Measurements from ENCODE around the gene SNCAIP. TPM values are rescaled to one million over a fixed set of nuclear protein-coding genes. Genes with fewer than 3 reads are reported as not detected.

SNCAIP gene
- total RNA-seq, 4 donors from 2014 or later, result 0.57 to 12.4 (median 1.7) TPM

DNA sequence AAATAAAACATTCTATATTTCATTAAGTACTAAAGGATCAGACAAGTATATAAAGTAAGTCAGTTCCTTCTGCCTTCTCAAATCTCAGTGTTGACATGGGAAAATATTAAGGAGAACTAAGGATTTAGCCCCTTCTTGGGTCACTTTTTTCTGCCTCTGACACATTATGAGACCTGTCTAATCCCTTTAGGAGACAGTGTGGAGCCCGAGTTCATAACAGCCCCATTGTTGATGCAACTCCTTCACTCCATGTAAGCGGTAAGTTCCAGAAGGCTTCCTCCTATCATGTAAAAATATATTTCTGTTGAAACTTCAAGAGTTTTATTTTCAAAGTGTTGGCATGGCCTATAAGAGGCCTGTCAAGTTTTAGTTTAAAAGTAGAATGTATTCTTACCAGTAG, 152.2 kb downstream of the SNCAIP start:
- Histone ChIP-seq H3K4me3 (no peak overlapping the region), H3K9me3 (no peaks in the 10 kb centered on the region), H3K36me3 (no peaks in the 10 kb centered on the region), H3K4me1 (no peaks in the 10 kb centered on the region), H3K27me3 (no peaks in the 10 kb centered on the region), H3K27ac (no peak overlapping the region)
- no peak for TF ChIP-seq POLR2A (IDR thresholded peaks at IDR 0.05)
- TF ChIP-seq, protein P1, sequence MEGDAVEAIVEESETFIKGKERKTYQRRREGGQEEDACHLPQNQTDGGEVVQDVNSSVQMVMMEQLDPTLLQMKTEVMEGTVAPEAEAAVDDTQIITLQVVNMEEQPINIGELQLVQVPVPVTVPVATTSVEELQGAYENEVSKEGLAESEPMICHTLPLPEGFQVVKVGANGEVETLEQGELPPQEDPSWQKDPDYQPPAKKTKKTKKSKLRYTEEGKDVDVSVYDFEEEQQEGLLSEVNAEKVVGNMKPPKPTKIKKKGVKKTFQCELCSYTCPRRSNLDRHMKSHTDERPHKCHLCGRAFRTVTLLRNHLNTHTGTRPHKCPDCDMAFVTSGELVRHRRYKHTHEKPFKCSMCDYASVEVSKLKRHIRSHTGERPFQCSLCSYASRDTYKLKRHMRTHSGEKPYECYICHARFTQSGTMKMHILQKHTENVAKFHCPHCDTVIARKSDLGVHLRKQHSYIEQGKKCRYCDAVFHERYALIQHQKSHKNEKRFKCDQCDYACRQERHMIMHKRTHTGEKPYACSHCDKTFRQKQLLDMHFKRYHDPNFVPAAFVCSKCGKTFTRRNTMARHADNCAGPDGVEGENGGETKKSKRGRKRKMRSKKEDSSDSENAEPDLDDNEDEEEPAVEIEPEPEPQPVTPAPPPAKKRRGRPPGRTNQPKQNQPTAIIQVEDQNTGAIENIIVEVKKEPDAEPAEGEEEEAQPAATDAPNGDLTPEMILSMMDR (IDR thresholded peaks at IDR 0.05), result no peak
- DNase-seq, result no peak

DNA sequence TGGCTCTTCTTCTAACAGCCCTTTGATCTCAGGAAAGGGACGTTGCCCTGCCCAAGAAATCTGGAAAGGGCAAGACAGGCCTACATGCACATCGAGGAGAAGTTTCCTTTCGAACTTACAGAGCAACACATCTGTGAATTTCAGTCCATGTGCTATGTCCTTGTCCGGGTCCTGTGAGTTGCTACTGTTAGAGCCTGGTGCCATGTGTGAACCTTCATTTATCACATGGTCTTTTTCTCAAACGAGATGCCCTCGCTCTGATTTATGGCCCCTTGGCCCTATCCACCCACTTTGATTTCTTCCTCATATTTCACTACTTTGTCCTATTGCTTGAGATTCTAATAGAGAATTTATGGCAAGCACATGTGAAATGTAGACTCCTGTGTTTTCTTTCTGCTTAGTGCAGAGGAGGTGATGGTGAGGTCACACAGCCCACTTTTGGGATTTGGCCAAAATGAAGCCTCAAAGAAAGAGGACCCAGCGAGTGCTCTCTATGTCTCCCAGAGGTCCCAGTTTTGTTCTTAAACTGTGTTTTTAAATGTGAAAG, 153.1 kb downstream of the SNCAIP start:
- Histone ChIP-seq H3K36me3 (no peaks in the 10 kb centered on the region), H3K4me1 (no peaks in the 10 kb centered on the region), H3K4me3 (no peak overlapping the region), H3K27ac (no peak overlapping the region), H3K27me3 (no peaks in the 10 kb centered on the region), H3K9me3 (no peaks in the 10 kb centered on the region)
- TF ChIP-seq, protein P1 (IDR thresholded peaks at IDR 0.05), result no peak
- TF ChIP-seq POLR2A (IDR thresholded peaks at IDR 0.05), result no peak
- DNase-seq, result no peak

DNA sequence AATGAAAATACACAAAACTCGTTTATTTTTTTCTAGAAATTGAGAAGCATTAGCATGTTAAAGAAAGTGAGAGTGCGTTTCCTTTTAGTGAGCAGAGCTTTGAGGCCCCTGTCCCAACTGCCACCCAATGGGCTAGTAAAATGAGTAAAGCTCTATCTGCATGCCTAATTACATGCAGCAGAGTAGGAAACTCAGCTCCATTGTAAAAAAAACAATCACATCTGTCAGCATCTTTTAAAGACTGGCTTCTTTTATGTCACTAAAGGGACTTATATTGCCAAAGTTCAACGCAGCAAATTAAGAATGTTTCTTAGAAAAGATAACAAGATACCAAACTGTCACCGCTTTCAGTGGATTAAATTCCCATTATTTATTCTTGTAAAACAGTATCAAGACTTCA, 154.0 kb downstream of the SNCAIP start:
- H3K4me1 ChIP-seq, result peaks cover 0 to 3% (median 0%) of the 10 kb centered on the region in 4 donors
- no peak for TF ChIP-seq POLR2A (IDR thresholded peaks at IDR 0.05)
- TF ChIP-seq, protein P1 (IDR thresholded peaks at IDR 0.05), result no peak
- H3K27ac ChIP-seq, result no peak overlapping the region
- no peaks in the 10 kb centered on the region for H3K27me3 ChIP-seq
- H3K36me3 ChIP-seq, result no peaks in the 10 kb centered on the region
- H3K9me3 ChIP-seq, result no peaks in the 10 kb centered on the region
- DNase-seq, result no peak
- H3K4me3 ChIP-seq, result no peak overlapping the region

DNA sequence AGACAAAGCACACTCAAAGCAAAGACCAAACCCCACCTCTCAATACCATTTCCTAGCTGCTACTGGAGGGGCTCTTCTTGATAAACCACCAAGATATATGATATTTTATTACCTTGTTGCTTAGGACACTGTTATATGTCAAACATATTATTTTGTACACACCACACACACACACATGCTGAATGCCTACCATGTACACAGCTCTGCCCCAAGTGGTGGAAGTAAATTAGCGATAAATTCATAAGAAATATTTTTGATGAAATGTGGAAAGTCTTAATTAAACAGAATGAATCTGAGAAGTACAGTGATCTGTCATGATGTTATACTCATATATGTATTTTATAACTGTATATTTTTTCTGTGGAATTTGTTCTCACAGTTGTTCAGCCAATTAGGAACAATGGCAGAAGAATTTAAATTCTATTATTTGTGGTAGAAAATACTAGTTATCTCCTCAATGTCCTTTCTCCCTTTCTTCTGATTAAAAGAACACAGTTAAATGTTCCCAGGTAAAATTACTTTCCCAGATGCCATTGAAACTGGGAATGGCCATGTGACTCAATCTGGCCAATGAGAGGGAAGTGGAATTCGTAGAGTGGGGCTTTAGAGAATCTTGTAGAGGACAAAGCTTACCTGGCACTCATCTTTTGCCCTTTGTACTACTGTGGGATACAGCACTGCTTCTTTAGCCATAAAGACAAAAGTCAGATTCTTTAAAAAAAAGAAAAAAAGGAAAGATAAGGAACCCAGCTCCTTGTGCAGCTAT, 156.5 kb downstream of the SNCAIP start:
- no peak for DNase-seq
- Histone ChIP-seq H3K27me3 (no peaks in the 10 kb centered on the region), H3K4me1 (peaks cover 0 to 18% (median 0%) of the 10 kb centered on the region in 4 donors), H3K27ac (peak overlapping the region in 2 of 4 donors; percentile 70 to 76), H3K36me3 (no peaks in the 10 kb centered on the region), H3K4me3 (no peak overlapping the region), H3K9me3 (no peaks in the 10 kb centered on the region)
- no peak for TF ChIP-seq POLR2A (IDR thresholded peaks at IDR 0.05)
- TF ChIP-seq, protein P1 (IDR thresholded peaks at IDR 0.05), result peak in 1 of 6 experiments; percentile 9

DNA sequence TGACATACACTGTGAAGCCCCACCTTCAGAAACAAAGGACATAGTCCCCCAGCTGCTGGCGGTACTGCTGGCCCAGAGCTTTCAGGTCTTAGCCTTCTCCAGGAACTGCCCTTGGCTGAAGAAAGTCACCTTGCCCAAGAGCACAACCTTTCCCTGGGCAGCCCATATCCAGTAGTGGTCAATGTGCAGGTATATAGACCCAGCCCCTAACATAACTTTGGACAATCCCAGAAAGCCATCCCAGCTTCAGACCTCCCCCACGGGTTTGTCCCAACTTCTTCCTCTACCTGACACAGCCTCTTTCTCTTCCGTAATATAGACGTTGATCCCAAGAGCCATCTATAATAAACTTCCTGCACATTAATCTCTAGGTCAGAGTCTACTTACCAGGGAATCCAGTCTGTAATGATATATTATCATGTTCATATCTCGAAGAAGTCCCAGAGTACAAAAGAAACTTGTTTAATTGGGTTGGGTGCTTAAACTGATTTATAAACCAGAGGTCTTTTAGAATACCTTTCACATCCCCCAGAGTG, 157.4 kb downstream of the SNCAIP start:
- Histone ChIP-seq H3K36me3 (no peaks in the 10 kb centered on the region), H3K27me3 (no peaks in the 10 kb centered on the region), H3K4me3 (peak overlapping the region in 1 of 4 donors; percentile 1), H3K4me1 (peaks cover 0 to 20% (median 0%) of the 10 kb centered on the region in 4 donors), H3K9me3 (no peaks in the 10 kb centered on the region), H3K27ac (peak overlapping the region in 2 of 4 donors; percentile 70 to 76)
- TF ChIP-seq POLR2A (IDR thresholded peaks at IDR 0.05), result no peak
- TF ChIP-seq, protein P1 (IDR thresholded peaks at IDR 0.05), result no peak
- DNase-seq, result peak in 2 of 3 donors; percentile 49 to 61
